PC-3 (cell line): ENCODE data around the gene PRICKLE4. TPM values are rescaled to one million over a fixed set of nuclear protein-coding genes. Genes with fewer than 3 reads are reported as not detected.

Source experiments
- ATAC-seq: fragments of 200-7000 bp; cut with Tn5 transposase; 2 replicates; pipeline ENCODE4 v1.9.1; 2020; ENCODE audit warnings: mild to moderate bottlenecking, moderate library complexity
- BruUV-seq: library from RNA; stranded (reverse); fragments of 400-500 nt; replicated peaks from 2 replicates; lab custom pipeline; 2021; lab: Mats Ljungman, UMichigan
- CTCF ChIA-PET: fragments of 300-600 bp; sonication (Branson Sonifier 250); formaldehyde crosslinking; loops from one replicate; lab custom pipeline; 2022; ENCODE audit warnings: antibody characterized with exemption; lab: Charles Lee
- POLR2A ChIA-PET: fragments of 300-600 bp; sonication (Branson Sonifier 250); formaldehyde crosslinking; loops from one replicate; lab custom pipeline; 2022; ENCODE audit warnings: antibody characterized with exemption; ENCODE audit not compliant: unreplicated experiment; lab: Charles Lee
- DNase-seq: peaks from one replicate; pipeline ENCODE4 v3.0.0-alpha.2; 2015
- H2AFZ ChIP-seq: fragments of 300-600 bp; sonication (generic); 2 replicates; pipeline ENCODE4 v1.6.0; 2016; ENCODE audit warnings: antibody characterized with exemption, low read length
- H3F3A ChIP-seq: fragments of 300-600 bp; sonication (generic); one replicate; pipeline ENCODE4 v1.6.0; 2017; ENCODE audit warnings: antibody characterized with exemption, low read length, control low read depth, mild to moderate bottlenecking; ENCODE audit not compliant: unreplicated experiment
- H3K27ac ChIP-seq: fragments of 300-600 bp; sonication (generic); 2 replicates; pipeline ENCODE4 v1.5.1; 2016; ENCODE audit warnings: mild to moderate bottlenecking, low read length
- H3K27me3 ChIP-seq: fragments of 300-600 bp; sonication (generic); 2 replicates; pipeline ENCODE4 v1.6.1; 2016; ENCODE audit warnings: low read length, mixed read lengths
- H3K36me3 ChIP-seq: fragments of 300-600 bp; sonication (generic); 2 replicates; pipeline ENCODE4 v1.6.1; 2016; ENCODE audit warnings: low read depth, mixed run types, low read length, mixed read lengths
- H3K4me1 ChIP-seq: fragments of 300-600 bp; sonication (generic); 2 replicates; pipeline ENCODE4 v1.5.1; 2016; ENCODE audit warnings: low read length; ENCODE audit not compliant: insufficient read depth
- H3K4me2 ChIP-seq: fragments of 300-600 bp; sonication (generic); 2 replicates; pipeline ENCODE4 v1.6.0; 2016; ENCODE audit warnings: low read length
- H3K4me3 ChIP-seq: fragments of 300-600 bp; sonication (generic); 2 replicates; pipeline ENCODE4 v1.5.1; 2016; ENCODE audit warnings: mild to moderate bottlenecking, low read length, mixed read lengths
- H3K79me2 ChIP-seq: fragments of 300-600 bp; sonication (generic); 2 replicates; pipeline ENCODE4 v1.6.1; 2017; ENCODE audit warnings: low read length, mixed read lengths
- H3K9ac ChIP-seq: fragments of 300-600 bp; sonication (generic); 2 replicates; pipeline ENCODE4 v1.6.0; 2016; ENCODE audit warnings: mild to moderate bottlenecking, low read length
- H3K9me2 ChIP-seq: fragments of 300-600 bp; sonication (generic); replicated peaks from 2 replicates; pipeline ENCODE4 v1.6.1; 2016; ENCODE audit warnings: mixed run types, low read length, mixed read lengths
- H3K9me3 ChIP-seq: fragments of 300-600 bp; sonication (generic); 2 replicates; pipeline ENCODE4 v1.6.1; 2016; ENCODE audit warnings: low read length, mixed read lengths
- H4K20me1 ChIP-seq: fragments of 300-600 bp; sonication (generic); 2 replicates; pipeline ENCODE4 v1.6.1; 2016; ENCODE audit warnings: low read length, mixed read lengths
- EZH2 ChIP-seq: fragments of 300-600 bp; sonication (generic); IDR thresholded peaks from one replicate; pipeline ENCODE4 v1.6.1; 2017; ENCODE audit warnings: antibody characterized with exemption, mild to moderate bottlenecking, low read length; ENCODE audit not compliant: unreplicated experiment
- EZH2phosphoT487 ChIP-seq: fragments of 300-600 bp; sonication (generic); IDR thresholded peaks from 2 replicates; pipeline ENCODE4 v1.6.1; 2018; ENCODE audit warnings: mild to moderate bottlenecking, antibody characterized with exemption, low read length, borderline replicate concordance
- intact Hi-C: fragments of 100-400 bp; cut with micrococcal nuclease; formaldehyde crosslinking; loops from 2 replicates; pipeline ENCODE4 v1.9.0; 2023
- total RNA-seq: library from RNA; depleted of rRNA; stranded (reverse); fragments of >200 nt; gene quantifications from 2 replicates; pipeline ENCODE4 v1.2.3, GENCODE V29; 2014
- TF ChIP-seq, protein P1 (sequence below): fragments of 300-600 bp; sonication (generic); conservative IDR thresholded peaks from 2 replicates; pipeline ENCODE4 v1.5.1; 2017; ENCODE audit warnings: antibody characterized with exemption, low read depth, mild to moderate bottlenecking, low read length

PRICKLE4 gene
- total RNA-seq, 1 experiment from 2014 or later = 0.26 TPM

DNA sequence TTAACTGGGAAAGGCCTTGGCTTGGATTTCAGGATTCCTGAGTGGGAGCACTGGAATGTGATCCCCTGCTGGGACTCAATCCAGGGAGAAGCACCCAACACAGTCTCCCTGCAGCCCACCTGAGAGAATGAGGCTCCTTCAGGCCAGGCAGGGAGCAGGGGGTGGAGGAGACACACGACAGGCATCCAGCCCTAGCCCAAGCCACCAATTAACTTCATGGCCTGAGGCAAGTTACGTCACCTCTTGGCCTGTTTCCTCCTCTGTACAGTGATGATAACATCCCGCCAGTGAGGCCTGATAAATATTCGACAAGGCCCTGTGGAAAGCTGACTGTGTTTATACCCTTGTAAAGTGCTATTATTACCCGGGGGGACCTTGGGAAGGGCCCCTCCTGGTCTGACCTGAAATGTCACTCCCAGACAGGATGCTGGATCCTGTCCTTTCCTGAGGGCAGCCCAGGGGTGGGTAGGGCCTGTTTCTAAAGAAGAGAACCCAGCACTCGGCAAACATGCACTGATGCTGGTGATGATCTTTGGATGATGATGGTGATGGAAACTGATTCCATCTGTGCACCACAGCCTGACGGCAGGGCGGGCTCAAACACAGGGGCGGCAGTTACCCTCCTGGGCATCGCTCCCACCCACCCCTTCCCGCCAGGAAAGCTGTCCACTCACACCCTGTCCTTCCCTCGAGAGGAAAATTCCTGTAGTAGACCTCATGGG, 13.3 kb upstream of the PRICKLE4 start:
- ATAC-seq = peak; percentile 91
- peak; percentile 93 for DNase-seq

DNA sequence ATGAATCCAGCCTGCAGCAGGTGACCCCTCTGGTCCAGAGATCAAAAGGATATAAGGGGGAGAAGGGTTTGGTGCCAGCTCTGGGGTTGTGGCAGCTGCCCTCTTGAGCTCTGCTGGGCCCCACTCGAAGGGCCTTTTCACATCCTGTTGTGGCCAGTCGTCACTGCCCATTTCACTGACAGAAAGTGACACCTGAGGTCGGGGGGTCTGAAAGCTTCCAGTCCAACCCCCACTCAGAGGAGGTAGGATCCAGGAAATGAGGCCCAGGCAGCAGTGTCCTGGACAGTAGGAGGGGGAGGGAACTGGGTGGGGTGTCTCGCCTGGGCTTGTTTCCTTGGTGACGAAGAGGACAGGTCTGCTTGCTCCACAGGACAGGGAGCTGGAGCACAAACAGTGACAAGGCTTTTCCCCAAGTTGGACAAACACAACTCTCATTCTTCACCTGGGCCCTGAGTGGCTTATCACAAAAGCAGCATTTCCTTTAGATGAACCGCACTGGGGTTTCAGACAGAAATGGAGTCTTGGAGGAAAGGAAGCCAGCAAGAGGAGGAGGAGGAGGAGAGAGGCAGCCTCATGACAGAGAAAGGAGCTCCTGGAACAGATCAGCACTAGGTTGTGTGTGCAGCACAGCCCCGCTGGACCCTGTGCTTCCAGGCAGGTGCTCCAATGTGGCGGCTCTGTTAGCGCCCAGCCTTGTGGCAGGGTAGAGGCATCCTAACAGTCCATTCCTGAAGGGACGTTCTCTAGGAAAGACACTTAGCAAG, 11.9 kb upstream of the PRICKLE4 start:
- H4K20me1 ChIP-seq = no peaks in the 10 kb centered on the region
- ATAC-seq (no peak), DNase-seq (no peak)
- no peak overlapping the region for H2AFZ ChIP-seq
- no peak overlapping the region for H3K4me3 ChIP-seq
- no peaks in the 10 kb centered on the region for H3F3A ChIP-seq
- TF ChIP-seq EZH2phosphoT487 = no peak
- TF ChIP-seq, protein P1, sequence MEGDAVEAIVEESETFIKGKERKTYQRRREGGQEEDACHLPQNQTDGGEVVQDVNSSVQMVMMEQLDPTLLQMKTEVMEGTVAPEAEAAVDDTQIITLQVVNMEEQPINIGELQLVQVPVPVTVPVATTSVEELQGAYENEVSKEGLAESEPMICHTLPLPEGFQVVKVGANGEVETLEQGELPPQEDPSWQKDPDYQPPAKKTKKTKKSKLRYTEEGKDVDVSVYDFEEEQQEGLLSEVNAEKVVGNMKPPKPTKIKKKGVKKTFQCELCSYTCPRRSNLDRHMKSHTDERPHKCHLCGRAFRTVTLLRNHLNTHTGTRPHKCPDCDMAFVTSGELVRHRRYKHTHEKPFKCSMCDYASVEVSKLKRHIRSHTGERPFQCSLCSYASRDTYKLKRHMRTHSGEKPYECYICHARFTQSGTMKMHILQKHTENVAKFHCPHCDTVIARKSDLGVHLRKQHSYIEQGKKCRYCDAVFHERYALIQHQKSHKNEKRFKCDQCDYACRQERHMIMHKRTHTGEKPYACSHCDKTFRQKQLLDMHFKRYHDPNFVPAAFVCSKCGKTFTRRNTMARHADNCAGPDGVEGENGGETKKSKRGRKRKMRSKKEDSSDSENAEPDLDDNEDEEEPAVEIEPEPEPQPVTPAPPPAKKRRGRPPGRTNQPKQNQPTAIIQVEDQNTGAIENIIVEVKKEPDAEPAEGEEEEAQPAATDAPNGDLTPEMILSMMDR = no peak
- H3K4me2 ChIP-seq = no peak overlapping the region
- H3K9ac ChIP-seq = no peak overlapping the region
- no peaks in the 10 kb centered on the region for H3K27me3 ChIP-seq
- H3K9me2 ChIP-seq = no peaks in the 10 kb centered on the region
- ChIA-PET POLR2A (no interaction called here), CTCF (no interaction called here)
- intact Hi-C loops = no loop called here
- no peaks in the 10 kb centered on the region for H3K9me3 ChIP-seq
- H3K4me1 ChIP-seq = peaks cover 16% of the 10 kb centered on the region
- no peaks in the 10 kb centered on the region; the same call in 1 of the 2 replicates for H3K36me3 ChIP-seq
- no peaks in the 10 kb centered on the region for H3K79me2 ChIP-seq
- H3K27ac ChIP-seq = no peak overlapping the region
- no TSS peak for BruUV-seq

More for the DNA sequence above, 13.3 kb upstream of the PRICKLE4 start:
- H3F3A ChIP-seq = no peaks in the 10 kb centered on the region
- CTCF ChIA-PET = no interaction called here
- no peaks in the 10 kb centered on the region for H3K9me2 ChIP-seq
- peaks cover 16% of the 10 kb centered on the region for H3K4me1 ChIP-seq
- H3K36me3 ChIP-seq = no peaks in the 10 kb centered on the region; the same call in 1 of the 2 replicates
- H3K27me3 ChIP-seq = no peaks in the 10 kb centered on the region
- POLR2A ChIA-PET = no interaction called here
- no peaks in the 10 kb centered on the region for H4K20me1 ChIP-seq
- intact Hi-C loops = no loop called here
- H3K79me2 ChIP-seq = no peaks in the 10 kb centered on the region
- no peak for TF ChIP-seq EZH2
- TF ChIP-seq, protein P1 = no peak
- TF ChIP-seq EZH2phosphoT487 = 0 out of 2 replicates have a peak, but pooled peaks have one; percentile 58
- no peak overlapping the region for H2AFZ ChIP-seq
- no peak overlapping the region for H3K27ac ChIP-seq
- no peak overlapping the region for H3K9ac ChIP-seq
- no TSS peak for BruUV-seq
- no peaks in the 10 kb centered on the region for H3K9me3 ChIP-seq
- no peak overlapping the region for H3K4me3 ChIP-seq
- H3K4me2 ChIP-seq = no peak overlapping the region
